Hepatocyte (in vitro differentiated cells): Measurements from ENCODE around the gene ZFP92. TPM values are rescaled to one million over a fixed set of nuclear protein-coding genes. Genes with fewer than 3 reads are reported as not detected.

Source experiments
- DNase-seq: peaks from one replicate; pipeline ENCODE4 v3.0.0-alpha.2; 2016; ENCODE audit warnings: low spot score
- H2AFZ ChIP-seq: fragments of 200-600 bp; sonication (generic); 2 replicates; pipeline ENCODE4 v1.6.0; 2016; ENCODE audit warnings: antibody characterized with exemption, mild to moderate bottlenecking
- H3K27ac ChIP-seq: fragments of 200-600 bp; sonication (generic); 2 replicates; pipeline ENCODE4 v1.5.1; 2016; ENCODE audit warnings: mild to moderate bottlenecking
- H3K27me3 ChIP-seq: fragments of 200-600 bp; sonication (generic); 2 replicates; pipeline ENCODE4 v1.6.1; 2016
- H3K36me3 ChIP-seq: fragments of 200-600 bp; sonication (generic); replicated peaks from 2 replicates; pipeline ENCODE4 v1.5.1; 2016; ENCODE audit warnings: low read depth; ENCODE audit not compliant: insufficient read depth
- H3K4me1 ChIP-seq: fragments of 200-600 bp; sonication (generic); 2 replicates; pipeline ENCODE4 v1.5.1; 2016; ENCODE audit warnings: mild to moderate bottlenecking, moderate library complexity; ENCODE audit not compliant: insufficient read depth
- H3K4me2 ChIP-seq: fragments of 200-600 bp; sonication (generic); 2 replicates; pipeline ENCODE4 v1.6.0; 2016
- H3K4me3 ChIP-seq: fragments of 200-600 bp; sonication (generic); 2 replicates; pipeline ENCODE4 v1.5.1; 2016; ENCODE audit warnings: mild to moderate bottlenecking
- H3K79me2 ChIP-seq: fragments of 200-600 bp; sonication (generic); 2 replicates; pipeline ENCODE4 v1.6.0; 2017; ENCODE audit warnings: mild to moderate bottlenecking
- H3K9me2 ChIP-seq: fragments of 200-600 bp; sonication (generic); replicated peaks from 2 replicates; pipeline ENCODE4 v1.6.0; 2017; ENCODE audit warnings: mild to moderate bottlenecking; ENCODE audit not compliant: insufficient read depth
- H3K9me3 ChIP-seq: fragments of 200-600 bp; sonication (generic); 2 replicates; pipeline ENCODE4 v1.5.1; 2016; ENCODE audit warnings: low read depth, mild to moderate bottlenecking
- H4K20me1 ChIP-seq: fragments of 200-600 bp; sonication (generic); 2 replicates; pipeline ENCODE4 v1.6.0; 2016; ENCODE audit warnings: mild to moderate bottlenecking; ENCODE audit not compliant: insufficient read depth, poor library complexity, severe bottlenecking
- CTCF ChIP-seq: fragments of 200-600 bp; sonication (generic); IDR thresholded peaks from 2 replicates; pipeline ENCODE4 v1.5.1; 2016; ENCODE audit warnings: antibody characterized with exemption, mild to moderate bottlenecking; ENCODE audit not compliant: poor library complexity
- EZH2 ChIP-seq: fragments of 200-600 bp; sonication (generic); IDR thresholded peaks from 2 replicates; pipeline ENCODE4 v1.6.1; 2016; ENCODE audit warnings: antibody characterized with exemption, mild to moderate bottlenecking, borderline replicate concordance
- EZH2phosphoT487 ChIP-seq: fragments of 200-600 bp; sonication (generic); IDR thresholded peaks from one replicate; pipeline ENCODE4 v1.6.1; 2018; ENCODE audit warnings: antibody characterized with exemption, mild to moderate bottlenecking, low read depth, moderate library complexity; ENCODE audit not compliant: unreplicated experiment, severe bottlenecking
- WGBS: methylation state at CpG from one replicate; pipeline ENCODE4 v1.1.6; 2016; ENCODE audit warnings: low lambda C conversion rate; ENCODE audit errors: missing lambda C conversion rate; 5-methylcytosine and 5-hydroxymethylcytosine counted together
- polyA plus RNA-seq: library from polyadenylated mRNA; unstranded; fragments of >200 nt; fragmentation: Nextera tagmentation; extraction: Ambion mirVana; gene quantifications from 2 replicates; pipeline ENCODE4 v1.2.1, GENCODE V29; 2016
- total RNA-seq: library from RNA; depleted of rRNA; stranded (reverse); fragments of >200 nt; gene quantifications from 2 replicates; pipeline ENCODE4 v1.2.3, GENCODE V29; 2014

Gene ZFP92
- total and polyA plus RNA-seq, 2 experiments from 2014 or later, result 0.33 to 0.90 TPM

- no peaks in the 10 kb centered on the region for H3K9me2 ChIP-seq
- H4K20me1 ChIP-seq, result no peaks in the 10 kb centered on the region
- no peak for DNase-seq
- H3K27me3 ChIP-seq, result no peaks in the 10 kb centered on the region
- H3K9me3 ChIP-seq, result no peaks in the 10 kb centered on the region
- H3K79me2 ChIP-seq, result no peaks in the 10 kb centered on the region
- H3K36me3 ChIP-seq, result no peaks in the 10 kb centered on the region
- no peak overlapping the region for H3K4me2 ChIP-seq
- H3K27ac ChIP-seq, result no peak overlapping the region
- TF ChIP-seq EZH2phosphoT487 (no peak), CTCF (no peak), EZH2 (no peak)
- no peak overlapping the region for H2AFZ ChIP-seq
- WGBS, result 72% methylated on average over 10 of the region's 10 CpGs
- H3K4me1 ChIP-seq, result no peaks in the 10 kb centered on the region
- no peak overlapping the region for H3K4me3 ChIP-seq
Observed at GRCh38 chrX:153446636-153446936, 35.3 kb downstream of the ZFP92 start.

GRCh38 chrX:153446950-153447580 is 35.8 kb downstream of the ZFP92 start:
- Histone ChIP-seq H3K4me2 (no peak overlapping the region), H3K9me2 (no peaks in the 10 kb centered on the region), H3K9me3 (no peaks in the 10 kb centered on the region), H3K4me3 (no peak overlapping the region), H4K20me1 (no peaks in the 10 kb centered on the region), H3K36me3 (no peaks in the 10 kb centered on the region), H3K4me1 (no peaks in the 10 kb centered on the region), H2AFZ (no peak overlapping the region), H3K27me3 (no peaks in the 10 kb centered on the region), H3K27ac (no peak overlapping the region), H3K79me2 (no peaks in the 10 kb centered on the region)
- DNase-seq, result no peak
- WGBS, result 94% methylated on average over 17 of the region's 17 CpGs
- TF ChIP-seq EZH2 (no peak), CTCF (no peak), EZH2phosphoT487 (no peak)

GRCh38 chrX:153447581-153447960 is 36.3 kb downstream of the ZFP92 start:
- no peaks in the 10 kb centered on the region for H3K36me3 ChIP-seq
- no peak for DNase-seq
- TF ChIP-seq CTCF (no peak), EZH2 (no peak), EZH2phosphoT487 (no peak)
- no peak overlapping the region for H3K27ac ChIP-seq
- no peaks in the 10 kb centered on the region for H3K27me3 ChIP-seq
- 85% methylated on average over 8 of the region's 8 CpGs for WGBS
- H3K4me2 ChIP-seq, result no peak overlapping the region
- no peaks in the 10 kb centered on the region for H3K9me3 ChIP-seq
- H3K79me2 ChIP-seq, result no peaks in the 10 kb centered on the region
- H3K4me1 ChIP-seq, result no peaks in the 10 kb centered on the region
- H3K9me2 ChIP-seq, result no peaks in the 10 kb centered on the region
- no peak overlapping the region for H2AFZ ChIP-seq
- no peak overlapping the region for H3K4me3 ChIP-seq
- H4K20me1 ChIP-seq, result no peaks in the 10 kb centered on the region
